ENCODE measurements around the gene SNRPB. TPM values are rescaled to one million over a fixed set of nuclear protein-coding genes. Genes with fewer than 3 reads are reported as not detected.

Gene SNRPB

Small RNAs within 50 kb of the gene (small RNA-seq; reads per million reads assigned to genes)
- not detected for gene RF00019

All from skeletal muscle satellite cell (primary cell).